Peyer's patch (tissue), 4 donors: Measurements from ENCODE around the gene NT5C1A.

Experiments used
- CTCF ChIP-seq, 6 experiments: fragments of 450-650 bp in 4 of 6; fragments of 200-600 bp in 2 of 6; sonication (generic) in 1 of 6; IDR thresholded peaks; one replicate each; pipeline ENCODE4 v1.5.1; 2017 to 2019; ENCODE audit warnings: antibody characterized with exemption in 6 of 6, mild to moderate bottlenecking in 3 of 6, moderate library complexity in 1 of 6
- POLR2A ChIP-seq, 2 donors: fragments of 450-650 bp; IDR thresholded peaks; one replicate each; pipeline ENCODE4 v1.5.1; 2017; ENCODE audit warnings: antibody characterized with exemption in 2 of 2, mild to moderate bottlenecking in 2 of 2, moderate library complexity in 2 of 2

- no peak for TF ChIP-seq CTCF (IDR thresholded peaks at IDR 0.05)
- TF ChIP-seq POLR2A (IDR thresholded peaks at IDR 0.05) = no peak
Measured at GRCh38 chr1:39675220-39675619, 3.3 kb upstream of the NT5C1A start.
